Measurements from ENCODE around the gene FAM13A.

Gene FAM13A

DNA sequence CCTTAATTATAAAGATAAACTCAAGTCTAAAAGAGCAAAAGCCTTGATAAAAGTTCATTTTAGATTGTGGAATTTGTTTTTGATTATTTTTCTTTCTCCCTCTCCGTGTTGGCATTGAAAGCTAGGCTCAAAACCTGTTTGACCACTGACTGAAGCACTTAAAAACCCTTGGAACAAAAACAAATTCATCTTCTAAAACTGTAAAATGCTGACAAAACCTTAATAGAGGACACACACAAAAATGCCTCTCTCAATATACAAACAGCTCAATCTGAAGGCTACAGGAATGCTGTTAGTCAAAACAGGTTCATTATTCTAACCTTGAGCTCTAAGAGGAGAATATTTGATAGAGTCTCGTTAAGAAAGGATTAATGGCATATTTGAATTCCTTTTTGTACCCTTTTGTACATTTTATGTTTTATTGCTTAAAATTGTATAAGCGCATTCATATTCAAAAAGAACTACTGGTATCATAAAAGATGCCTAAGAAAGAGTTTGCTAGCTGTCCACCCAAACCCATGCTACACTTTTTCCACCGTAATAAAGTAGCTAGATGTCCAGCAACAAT lies 285.0 kb downstream of the FAM13A start:
- DNase-seq (ENCODE audit: low read depth) = no peak

GRCh38 chr4:88765729-88766128 lies 291.3 kb downstream of the FAM13A start:
- peak; percentile 69 for DNase-seq (ENCODE audit: low read depth)

GRCh38 chr4:88763075-88763474 lies 293.9 kb downstream of the FAM13A start:
- DNase-seq (ENCODE audit: low read depth) = no peak

DNA sequence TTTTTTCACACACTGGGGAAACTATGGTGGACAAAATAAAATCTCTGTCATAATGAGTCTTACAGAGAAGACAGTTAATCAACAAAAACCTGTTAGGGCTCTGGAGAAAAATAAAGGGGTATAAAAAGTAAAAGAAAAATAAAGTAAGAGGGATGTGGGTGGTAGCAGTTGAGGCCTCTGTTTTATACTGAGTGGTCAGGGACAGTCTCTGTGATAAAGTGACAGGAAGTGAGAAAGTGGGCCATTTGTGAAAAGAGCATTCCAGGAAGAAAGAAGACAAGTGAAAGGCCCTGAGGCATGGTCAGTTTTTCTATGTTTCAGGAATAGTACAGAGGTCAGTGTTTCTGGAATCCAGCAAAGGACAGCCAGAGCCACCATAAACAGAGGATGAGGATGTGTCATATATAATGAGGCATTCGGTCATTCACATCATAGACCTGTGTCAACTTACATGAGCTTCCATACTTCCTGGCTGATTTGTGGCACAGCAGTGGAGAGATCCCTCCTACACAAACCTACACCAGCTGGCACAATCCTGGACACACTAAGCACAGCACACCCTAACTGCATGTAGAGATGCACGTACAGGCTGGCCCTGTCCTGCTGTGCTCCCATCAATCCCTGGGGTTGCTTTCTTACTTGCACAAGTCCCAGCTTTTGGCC lies 295.0 kb downstream of the FAM13A start:
- no peak for DNase-seq (ENCODE audit: low read depth)

DNA sequence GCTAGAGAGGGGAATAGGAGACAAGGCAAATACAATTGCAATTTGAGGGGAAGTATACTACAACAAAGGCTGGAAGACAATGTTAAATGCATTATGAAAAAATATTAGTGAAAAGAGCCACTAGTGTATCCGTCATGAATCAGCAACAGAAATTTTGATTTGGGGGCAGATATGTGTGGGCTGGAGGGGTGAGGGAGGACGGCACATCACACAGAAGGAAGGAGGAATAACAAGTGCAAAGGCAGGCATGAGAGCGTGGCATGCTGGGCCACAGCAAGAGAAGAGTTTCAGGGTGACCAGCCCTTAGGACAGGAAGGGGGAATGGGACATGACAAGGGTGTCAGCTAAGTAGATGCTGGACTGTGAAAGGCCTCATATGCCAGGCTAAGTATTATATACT lies 295.6 kb downstream of the FAM13A start:
- DNase-seq (ENCODE audit: low read depth) = no peak

GRCh38 chr4:88759895-88760290 lies 297.1 kb downstream of the FAM13A start:
- DNase-seq (ENCODE audit: low read depth) = no peak

DNA sequence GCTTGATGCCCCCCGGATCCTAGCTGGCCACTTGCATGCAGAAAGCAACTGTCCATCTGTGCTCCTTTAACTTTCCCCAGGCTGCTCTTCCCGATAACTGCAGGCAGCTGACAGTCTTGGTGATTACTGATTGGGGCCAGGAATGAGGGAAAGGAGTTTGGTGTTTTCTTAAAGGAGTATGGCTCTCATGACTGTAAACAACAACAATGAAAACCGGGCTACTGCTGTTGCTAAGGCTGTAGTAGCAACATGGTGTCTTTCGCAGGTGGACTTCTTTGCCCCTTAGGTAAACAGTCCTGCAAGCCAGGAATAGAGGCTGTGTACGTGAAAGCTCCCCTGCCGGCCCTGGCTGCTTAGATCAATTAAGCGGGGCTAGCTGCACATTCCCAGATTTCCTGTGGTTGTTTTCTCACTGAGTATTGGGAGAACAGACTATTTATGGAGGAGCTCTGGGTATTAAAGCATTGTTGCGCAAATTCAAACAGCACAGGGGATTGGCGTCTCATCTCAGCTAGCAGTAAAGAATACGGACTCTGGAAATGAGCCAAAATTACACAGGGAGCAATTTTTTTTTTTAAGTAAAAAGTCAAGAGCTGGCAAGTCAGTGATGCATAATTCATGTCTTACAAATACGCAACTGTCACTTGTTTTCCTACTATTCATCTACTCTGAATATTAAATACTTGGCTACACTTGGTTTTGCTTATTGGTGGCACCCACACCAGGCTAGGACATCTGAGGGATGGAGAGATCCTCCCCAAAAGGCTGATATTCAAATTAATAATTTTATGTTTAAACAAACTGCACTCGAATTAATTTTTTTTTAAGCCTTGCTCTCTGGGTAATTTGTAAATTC lies 297.7 kb downstream of the FAM13A start:
- DNase-seq (ENCODE audit: low read depth) = no peak

DNA sequence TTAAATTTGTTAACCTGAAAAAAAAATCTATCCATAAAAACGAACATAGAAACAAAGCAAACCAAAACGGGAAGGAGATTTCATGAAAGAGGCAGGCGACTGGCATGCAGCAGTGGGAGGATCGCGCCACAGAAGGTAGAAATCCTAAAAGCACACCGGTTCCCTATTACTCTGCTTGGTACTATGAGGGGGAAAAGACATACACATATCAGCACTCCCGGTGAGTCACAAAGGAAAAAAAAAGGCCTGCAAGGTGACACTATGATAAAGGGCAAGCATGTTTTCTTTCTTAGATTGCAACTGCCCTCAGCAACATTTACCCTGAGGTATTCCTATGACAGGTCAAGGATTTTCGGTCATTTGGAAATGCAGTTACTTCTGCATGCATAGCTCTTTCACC lies 298.7 kb downstream of the FAM13A start:
- DNase-seq (ENCODE audit: low read depth) = no peak

DNA sequence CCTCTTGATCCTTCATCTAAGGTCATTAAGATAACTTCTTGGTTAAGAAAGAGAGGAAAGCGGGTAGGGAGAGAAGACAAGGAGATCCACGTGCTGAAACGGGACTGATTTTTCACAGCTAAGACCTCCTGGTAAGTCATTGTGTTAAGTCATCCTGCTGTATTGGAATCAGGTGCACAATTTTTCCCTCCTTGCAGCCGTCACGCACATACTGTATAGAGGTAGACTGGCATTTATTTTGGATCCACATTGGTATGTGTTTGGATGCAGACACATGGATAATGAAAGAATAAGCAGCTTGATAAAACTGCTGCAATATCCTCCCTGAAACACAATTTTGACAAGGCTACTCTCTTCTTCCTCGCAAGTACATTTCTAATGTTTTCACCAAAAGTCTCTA lies 299.2 kb downstream of the FAM13A start:
- no peak for DNase-seq (ENCODE audit: low read depth)

DNA sequence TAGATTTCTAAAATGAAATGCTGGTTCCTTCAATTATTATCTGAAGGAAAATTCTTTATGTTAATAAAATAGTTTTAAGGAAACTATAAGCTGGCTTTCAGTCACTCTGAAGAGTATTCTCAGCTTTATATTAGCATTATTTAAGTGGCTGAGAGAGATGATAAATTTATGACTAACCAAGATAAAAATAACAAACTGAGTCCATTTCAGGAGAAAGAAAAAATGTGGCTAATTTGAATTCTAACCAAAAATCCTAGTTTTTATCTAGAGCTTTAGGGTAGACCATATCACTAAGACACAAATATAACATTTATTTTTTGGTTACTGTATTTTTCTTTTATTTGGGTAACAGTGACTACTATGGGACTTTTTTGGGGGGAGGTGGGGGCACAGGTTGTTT lies 299.9 kb downstream of the FAM13A start:
- DNase-seq (ENCODE audit: low read depth) = no peak

GRCh38 chr4:88756149-88756548 lies 300.8 kb downstream of the FAM13A start:
- no peak for DNase-seq (ENCODE audit: low read depth)

DNA sequence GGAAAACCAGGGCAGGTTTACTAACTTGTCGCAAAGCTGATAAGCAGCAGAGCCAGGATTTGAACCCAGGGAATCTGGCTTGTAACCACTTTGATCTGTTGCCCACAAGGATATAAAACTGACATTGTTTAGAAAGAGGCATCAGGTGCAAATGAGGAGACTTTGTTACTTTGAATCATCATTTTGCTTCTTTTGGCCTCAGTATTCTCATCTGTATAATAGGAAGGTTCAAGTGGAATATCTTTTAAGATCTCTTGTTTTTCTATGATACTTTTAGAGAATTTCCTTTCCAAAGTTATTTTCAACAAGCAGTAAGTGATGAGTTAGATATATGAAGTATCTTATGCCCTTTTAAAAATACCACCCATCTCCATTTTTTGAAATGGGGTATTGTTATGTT lies 301.5 kb downstream of the FAM13A start:
- no peak for DNase-seq (ENCODE audit: low read depth)

DNA sequence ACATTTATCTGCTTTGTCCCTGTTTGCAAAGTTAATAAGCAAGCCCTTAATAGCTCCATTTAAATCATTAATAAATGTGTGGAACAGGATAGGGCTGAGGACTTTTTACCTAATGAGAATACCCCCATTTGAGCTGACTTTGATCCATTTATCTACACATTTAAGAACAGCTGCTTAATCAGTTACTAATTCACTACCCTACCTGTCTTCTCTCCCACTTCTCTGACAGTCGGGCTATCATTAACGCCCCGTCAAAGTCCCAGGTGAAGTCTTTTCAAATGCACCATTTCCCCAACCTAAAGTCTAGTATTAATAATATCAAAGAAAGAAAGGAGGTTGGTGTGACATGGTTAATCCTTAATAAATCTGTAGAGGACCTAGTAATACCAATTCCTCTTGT lies 302.2 kb downstream of the FAM13A start:
- DNase-seq (ENCODE audit: low read depth) = no peak

DNA sequence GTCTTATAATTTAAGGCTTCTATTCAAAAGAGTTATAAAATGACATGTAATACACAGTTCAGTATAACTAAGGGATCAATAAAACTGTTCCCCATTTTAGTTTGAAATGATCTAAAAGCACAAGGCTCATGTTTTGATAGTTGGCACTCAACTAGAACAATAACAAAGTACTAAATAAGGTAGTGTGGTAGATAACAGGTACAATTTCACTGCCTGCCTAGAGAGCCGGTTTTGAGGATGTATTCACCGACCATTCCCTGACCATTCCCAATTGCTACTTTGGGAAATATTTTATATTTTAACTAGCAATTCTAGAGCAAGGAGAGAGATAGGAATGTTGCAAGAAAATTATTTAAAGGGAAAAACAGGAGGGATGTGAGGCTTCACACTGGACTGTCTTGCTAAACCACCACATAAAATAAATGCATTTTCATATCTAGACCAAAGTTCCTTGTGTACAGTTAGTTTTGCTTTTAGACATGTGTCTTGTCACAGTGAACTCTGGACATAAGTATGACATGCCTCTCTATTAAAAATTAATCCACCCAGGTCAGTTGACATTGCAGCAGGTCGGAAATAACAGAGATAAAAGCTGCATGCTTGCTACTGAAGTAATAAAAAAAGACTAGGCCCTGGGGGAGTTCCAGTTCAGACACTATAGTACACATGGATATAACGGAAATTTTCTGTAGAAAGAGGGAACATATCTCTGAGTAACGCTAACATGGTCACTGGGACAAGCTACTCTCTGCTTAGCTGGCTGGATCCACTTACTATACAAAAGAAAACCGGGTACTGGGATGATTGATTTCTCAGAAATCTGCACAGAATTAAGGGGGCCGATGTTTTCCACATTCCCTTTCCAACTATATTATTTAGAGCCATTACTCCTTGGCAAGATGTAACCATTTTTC lies 303.1 kb downstream of the FAM13A start:
- no peak for DNase-seq (ENCODE audit: low read depth)

- no peak for DNase-seq (ENCODE audit: low read depth)
These were observed 304.2 kb downstream of the FAM13A start for GRCh38 chr4:88752754-88753153.

DNA sequence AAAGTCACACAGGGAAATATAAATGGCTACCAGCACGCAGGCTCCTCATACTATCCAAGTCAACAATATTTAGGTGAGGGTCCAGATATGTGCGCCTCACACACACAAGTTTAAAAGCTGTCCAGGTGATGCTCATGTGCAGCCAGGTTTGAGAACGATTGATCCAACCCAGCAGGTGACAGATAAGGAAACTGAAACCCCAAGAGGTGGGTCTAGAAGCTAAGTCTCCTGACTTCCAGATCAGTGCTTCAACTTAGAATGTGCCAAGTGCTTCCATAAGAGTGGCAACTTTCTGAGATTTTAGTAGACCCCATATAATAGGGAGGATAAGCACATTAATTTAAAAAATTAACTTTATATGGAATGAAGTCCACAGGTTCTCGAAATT lies 304.9 kb downstream of the FAM13A start:
- no peak for DNase-seq (ENCODE audit: low read depth)

GRCh38 chr4:88751258-88752075 lies 305.5 kb downstream of the FAM13A start:
- no peak for DNase-seq (ENCODE audit: low read depth)

GRCh38 chr4:88750369-88750768 lies 306.6 kb downstream of the FAM13A start:
- no peak for DNase-seq (ENCODE audit: low read depth)

- no peak for DNase-seq (ENCODE audit: low read depth)
These were observed 309.6 kb downstream of the FAM13A start for GRCh38 chr4:88747351-88747750.

DNA sequence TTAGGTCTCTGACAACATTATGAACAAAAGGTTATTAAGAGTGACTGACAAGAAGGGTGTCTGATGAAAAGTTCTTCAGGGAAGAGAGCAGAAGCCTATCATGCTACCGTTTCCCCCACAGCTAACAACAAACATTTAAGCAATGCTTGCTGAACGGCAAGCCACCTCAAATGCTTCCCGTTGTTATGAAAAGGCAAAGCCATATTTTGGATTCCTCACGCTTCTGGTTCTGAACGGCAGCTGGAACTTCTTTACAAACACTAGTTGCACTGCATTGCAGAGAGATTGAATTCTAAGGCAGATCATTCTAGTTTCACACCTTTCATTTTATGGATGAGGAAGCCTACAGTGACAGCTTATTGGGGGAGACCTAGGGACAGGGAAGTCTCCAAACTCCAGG lies 310.8 kb downstream of the FAM13A start:
- no peak for DNase-seq (ENCODE audit: low read depth)

DNA sequence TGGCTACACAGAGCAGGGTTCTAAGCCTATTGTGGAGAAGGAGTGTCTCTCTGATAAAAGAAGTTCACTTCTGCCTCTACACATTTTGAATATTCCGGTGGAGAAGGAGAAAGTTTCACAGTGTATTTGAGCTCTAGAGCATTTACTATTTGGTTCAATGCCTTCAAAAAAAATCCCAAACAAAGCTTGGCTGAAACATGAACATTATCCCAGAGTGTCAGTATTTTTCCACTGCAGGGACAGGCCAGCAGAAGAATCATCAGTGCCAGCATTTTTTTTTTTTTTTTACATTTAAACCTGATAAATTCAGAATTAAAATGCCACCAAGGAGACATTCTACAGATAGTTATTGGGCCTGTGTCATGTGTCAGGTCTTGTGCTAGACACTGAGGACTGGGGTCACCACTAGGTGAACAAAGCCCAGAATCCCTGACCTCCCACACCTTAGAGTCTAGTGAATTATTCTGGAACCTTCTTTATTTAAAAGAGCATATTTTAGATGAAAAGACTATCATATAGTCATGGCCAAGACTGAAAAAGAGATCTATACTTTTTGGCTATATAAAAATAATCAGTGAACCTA lies 311.3 kb downstream of the FAM13A start:
- DNase-seq (ENCODE audit: low read depth) = no peak
